ENCODE data around the gene FDX1. TPM values are rescaled to one million over a fixed set of nuclear protein-coding genes. Genes with fewer than 3 reads are reported as not detected.

Gene FDX1
- total RNA-seq, 1 experiment from 2014 or later, result 11.9 TPM

DNA sequence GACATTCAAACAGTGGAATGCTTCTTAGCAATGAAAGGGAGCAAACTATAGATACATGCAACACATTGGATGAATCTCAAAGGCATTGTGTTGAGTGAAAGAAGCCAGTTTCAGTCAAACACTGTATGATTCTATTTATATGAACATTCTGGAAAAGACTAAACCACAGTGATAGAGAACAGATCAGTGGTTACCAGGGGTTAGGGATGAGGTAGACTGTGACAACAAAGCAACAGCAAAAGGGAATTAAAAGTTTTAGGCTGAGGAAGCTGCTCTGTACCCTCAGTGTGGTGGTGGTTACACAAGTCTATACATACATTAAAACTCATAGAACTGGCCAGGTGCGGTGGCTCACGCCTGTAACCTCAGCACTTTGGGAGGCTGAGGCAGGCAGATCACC is 23.0 kb downstream of the FDX1 start:
- DNase-seq, result no peak
- 0 out of 2 replicates have a peak, but pooled peaks cover 8% of the 10 kb centered on the region for H3K79me2 ChIP-seq (ENCODE audit: low read depth)

DNA sequence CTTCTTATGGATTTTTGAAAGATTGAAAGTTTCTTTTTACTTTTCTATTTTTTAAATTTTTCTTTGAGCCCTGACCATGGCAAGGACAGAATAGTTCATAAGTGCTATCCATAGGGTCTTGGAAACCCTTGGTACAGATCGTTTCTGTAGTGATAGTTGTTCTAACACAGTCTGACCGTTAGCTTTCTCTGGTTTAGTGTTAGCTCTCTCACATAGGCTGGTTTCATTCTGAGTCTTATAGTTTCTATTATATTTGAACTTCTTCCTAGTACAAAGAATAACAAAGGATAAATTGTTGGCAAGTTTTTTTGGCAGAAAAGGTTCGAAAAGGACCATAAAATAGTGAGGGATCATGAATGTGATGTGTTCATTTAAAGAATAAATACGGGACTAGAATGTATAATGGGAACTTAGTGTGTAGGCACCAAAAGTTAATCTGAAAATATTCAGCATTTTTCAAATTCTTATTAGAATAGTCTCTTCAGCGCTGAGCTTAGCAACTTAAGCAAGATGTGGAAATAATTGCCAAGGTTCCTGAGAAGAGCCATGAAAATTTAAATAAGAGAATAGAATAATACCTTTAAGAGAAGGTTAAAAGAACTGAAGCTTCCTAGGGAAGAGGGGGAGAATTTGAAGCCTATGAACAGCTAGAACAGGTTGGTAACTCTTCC is 24.1 kb downstream of the FDX1 start:
- intact Hi-C loops (cut with micrococcal nuclease; ENCODE audit: unreplicated experiment), result no loop called here
- no peaks in the 10 kb centered on the region for H3K9me3 ChIP-seq (ENCODE audit: insufficient read depth, low read depth)
- H3F3A ChIP-seq (ENCODE audit: insufficient read depth, low read depth), result no peaks in the 10 kb centered on the region
- CTCF ChIA-PET, result no interaction called here
- no peak overlapping the region for H3K4me2 ChIP-seq
- no peaks in the 10 kb centered on the region for H3K79me2 ChIP-seq (ENCODE audit: low read depth)
- no TSS peak for BruUV-seq (replicated peaks)
- POLR2A ChIA-PET (ENCODE audit: unreplicated experiment), result no interaction called here
- H3K4me1 ChIP-seq (replicated peaks; ENCODE audit: insufficient read depth), result no peaks in the 10 kb centered on the region
- no peak for DNase-seq
- no peak overlapping the region for H2AFZ ChIP-seq
- TF ChIP-seq, protein P1, sequence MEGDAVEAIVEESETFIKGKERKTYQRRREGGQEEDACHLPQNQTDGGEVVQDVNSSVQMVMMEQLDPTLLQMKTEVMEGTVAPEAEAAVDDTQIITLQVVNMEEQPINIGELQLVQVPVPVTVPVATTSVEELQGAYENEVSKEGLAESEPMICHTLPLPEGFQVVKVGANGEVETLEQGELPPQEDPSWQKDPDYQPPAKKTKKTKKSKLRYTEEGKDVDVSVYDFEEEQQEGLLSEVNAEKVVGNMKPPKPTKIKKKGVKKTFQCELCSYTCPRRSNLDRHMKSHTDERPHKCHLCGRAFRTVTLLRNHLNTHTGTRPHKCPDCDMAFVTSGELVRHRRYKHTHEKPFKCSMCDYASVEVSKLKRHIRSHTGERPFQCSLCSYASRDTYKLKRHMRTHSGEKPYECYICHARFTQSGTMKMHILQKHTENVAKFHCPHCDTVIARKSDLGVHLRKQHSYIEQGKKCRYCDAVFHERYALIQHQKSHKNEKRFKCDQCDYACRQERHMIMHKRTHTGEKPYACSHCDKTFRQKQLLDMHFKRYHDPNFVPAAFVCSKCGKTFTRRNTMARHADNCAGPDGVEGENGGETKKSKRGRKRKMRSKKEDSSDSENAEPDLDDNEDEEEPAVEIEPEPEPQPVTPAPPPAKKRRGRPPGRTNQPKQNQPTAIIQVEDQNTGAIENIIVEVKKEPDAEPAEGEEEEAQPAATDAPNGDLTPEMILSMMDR (conservative IDR thresholded peaks at IDR 0.05), result no peak
- no peak for TF ChIP-seq EZH2 (IDR thresholded peaks at IDR 0.05; ENCODE audit: low read depth)
- no peaks in the 10 kb centered on the region for H3K9me2 ChIP-seq (ENCODE audit: insufficient read depth)
- H3K27ac ChIP-seq, result no peak overlapping the region
- no peak overlapping the region for H3K4me3 ChIP-seq
- H4K20me1 ChIP-seq (ENCODE audit: insufficient read depth), result peaks cover 4% of the 10 kb centered on the region; the same call in 1 of the 2 replicates
- peaks cover 16% of the 10 kb centered on the region for H3K36me3 ChIP-seq (ENCODE audit: low read depth)
- H3K27me3 ChIP-seq (ENCODE audit: insufficient read depth, low read depth), result no peaks in the 10 kb centered on the region

More for the DNA sequence above, 23.0 kb downstream of the FDX1 start:
- Histone ChIP-seq H3F3A (ENCODE audit: insufficient read depth, low read depth) (no peaks in the 10 kb centered on the region), H3K4me2 (no peak overlapping the region), H3K36me3 (ENCODE audit: low read depth) (peaks cover 11% of the 10 kb centered on the region; the same call in 1 of the 2 replicates), H4K20me1 (ENCODE audit: insufficient read depth) (peaks cover 10% of the 10 kb centered on the region), H3K4me3 (no peak overlapping the region), H3K4me1 (replicated peaks; ENCODE audit: insufficient read depth) (no peaks in the 10 kb centered on the region), H3K9me2 (ENCODE audit: insufficient read depth) (no peaks in the 10 kb centered on the region), H3K27me3 (ENCODE audit: insufficient read depth, low read depth) (no peaks in the 10 kb centered on the region), H2AFZ (no peak overlapping the region), H3K27ac (no peak overlapping the region), H3K9me3 (ENCODE audit: insufficient read depth, low read depth) (no peaks in the 10 kb centered on the region)
- POLR2A ChIA-PET (ENCODE audit: unreplicated experiment), result interaction anchor here (0.9 kb wide), 1 partner anchor 1330 kb away, joined by 7 read pairs; no protein-coding TSS in a partner anchor
- TF ChIP-seq, protein P1 (conservative IDR thresholded peaks at IDR 0.05), result no peak
- TF ChIP-seq EZH2 (IDR thresholded peaks at IDR 0.05; ENCODE audit: low read depth), result no peak
- intact Hi-C loops (cut with micrococcal nuclease; ENCODE audit: unreplicated experiment), result no loop called here
- BruUV-seq (replicated peaks), result no TSS peak
- CTCF ChIA-PET, result no interaction called here

DNA sequence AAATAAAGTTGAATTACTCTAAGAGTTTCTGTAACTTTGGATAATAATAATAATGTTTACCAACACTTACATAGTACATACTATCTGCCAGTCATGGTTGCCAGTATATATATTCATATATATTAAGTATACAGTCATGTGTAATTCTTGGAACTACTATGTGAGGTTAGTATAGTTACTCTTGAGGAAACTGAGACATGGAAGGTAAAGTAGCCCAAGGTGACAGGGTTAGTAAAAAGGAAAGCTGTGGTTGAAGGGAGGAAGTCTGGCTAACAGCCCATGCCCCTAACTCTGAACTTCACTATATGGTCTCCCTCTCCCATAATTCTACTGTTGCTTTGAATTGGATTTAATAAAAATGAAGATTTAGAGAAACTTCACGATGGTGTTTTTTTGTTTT is 24.9 kb downstream of the FDX1 start:
- POLR2A ChIA-PET (ENCODE audit: unreplicated experiment), result no interaction called here
- peaks cover 22% of the 10 kb centered on the region for H3K36me3 ChIP-seq (ENCODE audit: low read depth)
- TF ChIP-seq EZH2 (IDR thresholded peaks at IDR 0.05; ENCODE audit: low read depth), result no peak
- TF ChIP-seq, protein P1 (conservative IDR thresholded peaks at IDR 0.05), result no peak
- H3K9me3 ChIP-seq (ENCODE audit: insufficient read depth, low read depth), result no peaks in the 10 kb centered on the region
- no peak overlapping the region for H3K4me2 ChIP-seq
- no peaks in the 10 kb centered on the region for H3K4me1 ChIP-seq (replicated peaks; ENCODE audit: insufficient read depth)
- no peak for DNase-seq
- H3K79me2 ChIP-seq (ENCODE audit: low read depth), result no peaks in the 10 kb centered on the region
- no peak overlapping the region for H3K27ac ChIP-seq
- no peak overlapping the region for H2AFZ ChIP-seq
- intact Hi-C loops (cut with micrococcal nuclease; ENCODE audit: unreplicated experiment), result no loop called here
- CTCF ChIA-PET, result no interaction called here
- BruUV-seq (replicated peaks), result no TSS peak
- H3K27me3 ChIP-seq (ENCODE audit: insufficient read depth, low read depth), result no peaks in the 10 kb centered on the region
- no peaks in the 10 kb centered on the region for H3F3A ChIP-seq (ENCODE audit: insufficient read depth, low read depth)
- no peaks in the 10 kb centered on the region for H3K9me2 ChIP-seq (ENCODE audit: insufficient read depth)
- H3K4me3 ChIP-seq, result no peak overlapping the region
- H4K20me1 ChIP-seq (ENCODE audit: insufficient read depth), result peaks cover 4% of the 10 kb centered on the region; the same call in 1 of the 2 replicates

All from PC-9 (cell line).